T-helper 2 cell treated with Interferon-gamma antibody and Interleukin-4, amounts not matched to agents 100 ng/mL and 5 ng/mL, for 36 hours (primary cell): ENCODE data around the gene TARS2. TPM values are rescaled to one million over a fixed set of nuclear protein-coding genes. Genes with fewer than 3 reads are reported as not detected.

ENCODE experiments used
- intact Hi-C: fragments of 100-400 bp; cut with micrococcal nuclease; formaldehyde crosslinking; loops from one replicate; pipeline ENCODE4 v1.15.1; 2023
- total RNA-seq: library from RNA; stranded (reverse); gene quantifications from 2 replicates; pipeline ENCODE4 v1.2.3, GENCODE V29; 2022

TARS2 gene, protein sequence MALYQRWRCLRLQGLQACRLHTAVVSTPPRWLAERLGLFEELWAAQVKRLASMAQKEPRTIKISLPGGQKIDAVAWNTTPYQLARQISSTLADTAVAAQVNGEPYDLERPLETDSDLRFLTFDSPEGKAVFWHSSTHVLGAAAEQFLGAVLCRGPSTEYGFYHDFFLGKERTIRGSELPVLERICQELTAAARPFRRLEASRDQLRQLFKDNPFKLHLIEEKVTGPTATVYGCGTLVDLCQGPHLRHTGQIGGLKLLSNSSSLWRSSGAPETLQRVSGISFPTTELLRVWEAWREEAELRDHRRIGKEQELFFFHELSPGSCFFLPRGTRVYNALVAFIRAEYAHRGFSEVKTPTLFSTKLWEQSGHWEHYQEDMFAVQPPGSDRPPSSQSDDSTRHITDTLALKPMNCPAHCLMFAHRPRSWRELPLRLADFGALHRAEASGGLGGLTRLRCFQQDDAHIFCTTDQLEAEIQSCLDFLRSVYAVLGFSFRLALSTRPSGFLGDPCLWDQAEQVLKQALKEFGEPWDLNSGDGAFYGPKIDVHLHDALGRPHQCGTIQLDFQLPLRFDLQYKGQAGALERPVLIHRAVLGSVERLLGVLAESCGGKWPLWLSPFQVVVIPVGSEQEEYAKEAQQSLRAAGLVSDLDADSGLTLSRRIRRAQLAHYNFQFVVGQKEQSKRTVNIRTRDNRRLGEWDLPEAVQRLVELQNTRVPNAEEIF
- 38.7 and 40.2 TPM in 2 replicates for total RNA-seq

- intact Hi-C loops: loop anchor here (1.0 to 10.0 kb wide), 7 partner anchors 28 to 476 kb away; partner anchors contain the start of genes APH1A, ENSA, FALEC and OTUD7B
These were observed at the start of gene TARS2 for GRCh38 chr1:150486966-150487762. TARS2 (plus strand) TSS chr1:150487419; CDS start chr1:150487451, 32 bp downstream.

DNA sequence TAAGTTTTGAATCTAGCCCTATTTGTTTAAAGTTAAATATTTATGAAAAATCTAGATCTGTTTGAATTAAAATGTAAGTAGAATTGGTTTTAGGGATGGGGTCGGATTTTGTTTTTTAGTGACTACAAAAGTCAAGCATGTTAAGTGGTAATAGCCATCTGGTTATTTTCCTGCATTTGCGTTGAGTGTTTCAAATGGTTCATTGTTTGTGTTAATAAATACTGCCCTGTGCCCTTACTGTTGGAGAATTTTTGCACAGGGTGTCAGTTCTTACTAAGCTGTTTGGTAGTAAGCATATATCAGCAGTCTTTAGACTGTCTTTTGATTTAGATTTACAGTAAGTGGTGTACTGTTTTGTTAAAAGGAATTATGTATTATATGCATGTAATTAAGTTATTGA is 46.1 kb upstream of the TARS2 start:
- intact Hi-C loops: no loop called here

- intact Hi-C loops: no loop called here
These were observed 43.0 kb upstream of the TARS2 start for GRCh38 chr1:150444232-150444631.

DNA sequence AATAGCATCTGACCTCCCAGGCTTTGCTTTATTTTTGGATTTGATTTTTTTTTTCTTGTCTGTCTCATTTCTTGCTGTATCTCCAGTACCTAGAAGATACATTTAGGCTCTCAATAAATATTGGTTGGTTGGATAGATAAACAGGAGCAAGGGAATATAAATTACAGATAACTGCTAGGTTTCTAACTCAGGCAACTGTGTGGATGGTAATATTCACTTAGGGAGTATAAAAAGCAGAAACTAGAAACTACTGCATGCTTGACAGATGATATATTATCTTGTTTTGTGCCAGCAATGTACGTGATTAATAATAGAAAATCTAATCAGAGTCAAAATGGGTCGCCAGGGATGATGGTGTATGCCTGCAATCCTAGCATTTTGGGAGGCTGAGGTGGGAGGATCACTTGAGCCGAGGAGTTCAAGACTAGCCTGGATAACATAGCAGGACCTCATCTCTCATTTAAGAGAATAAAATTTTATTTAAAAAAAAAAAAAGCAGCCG is 31.0 kb upstream of the TARS2 start:
- intact Hi-C loops: no loop called here

- intact Hi-C loops: loop anchor here (1.0 to 5.0 kb wide), 2 partner anchors 51 to 68 kb away; partner anchors contain the start of gene FALEC
These were observed 22.8 kb upstream of the TARS2 start for GRCh38 chr1:150464422-150464826.

- intact Hi-C loops: no loop called here
These were observed 20.3 kb upstream of the TARS2 start for GRCh38 chr1:150466964-150467363.

- intact Hi-C loops: no loop called here
These were observed 17.9 kb upstream of the TARS2 start for GRCh38 chr1:150469291-150469690.

DNA sequence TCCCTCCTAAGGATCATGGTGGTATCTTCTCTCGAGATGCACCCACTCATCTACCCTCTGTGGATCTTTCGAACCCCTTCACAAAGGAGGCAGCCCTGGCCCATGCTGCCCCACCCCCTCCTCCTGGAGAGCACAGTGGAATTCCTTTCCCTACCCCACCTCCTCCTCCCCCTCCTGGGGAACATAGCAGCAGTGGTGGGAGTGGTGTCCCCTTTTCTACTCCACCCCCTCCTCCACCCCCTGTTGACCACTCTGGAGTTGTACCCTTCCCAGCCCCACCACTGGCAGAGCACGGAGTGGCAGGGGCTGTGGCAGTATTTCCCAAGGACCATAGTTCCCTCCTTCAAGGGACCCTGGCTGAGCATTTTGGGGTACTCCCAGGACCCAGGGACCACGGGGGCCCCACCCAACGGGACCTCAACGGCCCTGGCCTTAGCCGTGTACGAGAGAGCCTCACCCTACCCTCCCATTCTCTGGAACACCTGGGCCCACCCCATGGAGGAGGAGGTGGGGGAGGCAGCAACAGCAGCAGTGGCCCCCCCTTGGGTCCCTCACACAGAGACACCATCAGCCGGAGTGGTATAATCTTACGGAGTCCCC is 14.5 kb upstream of the TARS2 start:
- intact Hi-C loops: no loop called here

DNA sequence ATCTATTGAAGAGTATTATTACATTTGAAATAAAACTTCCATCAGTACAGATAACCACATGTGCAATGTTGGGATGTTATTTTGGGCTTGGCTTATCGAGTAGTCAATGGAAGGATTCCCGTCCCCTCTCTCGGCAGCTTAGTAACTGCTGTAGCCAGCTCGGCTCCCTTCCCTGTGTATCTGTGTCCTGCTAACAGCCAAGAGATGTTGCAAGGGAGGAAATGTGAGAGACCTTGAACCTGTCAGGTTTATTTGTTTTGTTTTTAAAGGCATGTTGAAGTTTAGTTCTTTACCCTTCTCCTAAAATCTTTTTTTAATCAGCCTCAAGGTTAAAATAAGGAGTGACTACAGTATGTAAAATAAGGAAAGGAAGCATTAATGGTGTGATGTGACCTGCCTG is 13.6 kb upstream of the TARS2 start:
- intact Hi-C loops: no loop called here

- intact Hi-C loops: no loop called here
These were observed 12.3 kb upstream of the TARS2 start for GRCh38 chr1:150474869-150475268.

DNA sequence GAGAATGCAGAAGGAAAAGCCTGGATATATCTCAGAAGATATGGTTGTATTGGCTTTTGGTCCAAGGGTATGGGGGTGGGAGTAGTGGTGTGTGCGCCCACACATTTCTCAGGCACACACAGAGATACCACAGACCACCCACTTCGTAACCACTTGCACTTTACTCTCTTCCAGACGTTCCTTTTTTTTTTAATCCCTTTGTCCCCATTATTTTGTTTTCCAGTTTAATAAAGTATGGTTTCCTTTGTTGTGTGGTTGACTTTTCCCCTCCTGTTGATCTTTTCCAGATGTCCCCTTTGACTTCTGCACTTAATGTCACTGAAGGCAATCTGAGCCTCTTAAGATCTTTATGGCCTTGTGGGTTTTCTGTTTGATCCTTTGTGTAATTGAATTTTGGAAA is 10.5 kb upstream of the TARS2 start:
- intact Hi-C loops: no loop called here

DNA sequence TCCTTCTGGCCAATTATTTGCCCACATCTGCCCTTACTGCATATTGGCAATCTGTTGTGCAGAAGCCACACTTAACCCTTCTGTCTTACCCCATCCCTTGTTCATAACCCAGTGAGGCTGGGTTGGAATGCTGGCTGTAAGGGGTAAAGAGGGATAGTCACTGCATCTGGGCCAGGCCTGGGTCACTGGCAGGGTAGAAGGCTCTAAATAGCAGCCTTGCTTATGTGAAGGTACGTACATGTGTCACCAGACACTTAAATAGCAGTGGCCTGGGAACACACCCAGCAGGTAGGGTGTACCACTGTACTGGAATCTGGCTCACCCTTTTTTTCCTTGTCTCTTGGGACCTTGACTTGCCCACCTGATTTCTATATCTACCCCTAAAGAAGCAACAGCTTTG is 9.9 kb upstream of the TARS2 start:
- intact Hi-C loops: no loop called here

GRCh38 chr1:150477733-150478132 is 9.5 kb upstream of the TARS2 start:
- intact Hi-C loops: no loop called here

DNA sequence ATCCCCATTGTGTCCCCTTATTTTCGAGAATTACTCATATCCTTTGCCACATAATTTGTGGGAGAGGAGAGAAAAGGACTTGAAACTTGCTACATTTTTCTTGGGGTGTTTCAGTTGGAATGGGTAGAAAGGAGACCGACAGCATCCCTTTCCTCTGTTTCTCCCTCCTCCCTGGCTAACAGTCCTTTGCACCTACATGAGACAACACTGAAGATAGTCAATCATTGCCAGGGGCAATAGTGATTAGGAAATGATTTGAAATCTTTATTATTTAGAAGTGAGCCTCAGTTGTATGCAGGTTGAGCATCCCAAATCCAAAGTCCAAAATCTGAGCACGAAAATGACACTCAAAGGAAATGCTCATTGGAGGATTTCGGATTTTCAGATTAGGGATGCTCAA is 7.8 kb upstream of the TARS2 start:
- intact Hi-C loops: no loop called here

GRCh38 chr1:150479927-150480352 is 7.3 kb upstream of the TARS2 start:
- intact Hi-C loops: loop anchor here (10.0 kb wide), 1 partner anchor 215 kb away; the partner anchor contains the start of gene APH1A

- intact Hi-C loops: loop anchor here (10.0 kb wide), 1 partner anchor 220 kb away; the partner anchor contains the start of gene APH1A
These were observed 2.8 kb upstream of the TARS2 start for GRCh38 chr1:150484431-150484830.

DNA sequence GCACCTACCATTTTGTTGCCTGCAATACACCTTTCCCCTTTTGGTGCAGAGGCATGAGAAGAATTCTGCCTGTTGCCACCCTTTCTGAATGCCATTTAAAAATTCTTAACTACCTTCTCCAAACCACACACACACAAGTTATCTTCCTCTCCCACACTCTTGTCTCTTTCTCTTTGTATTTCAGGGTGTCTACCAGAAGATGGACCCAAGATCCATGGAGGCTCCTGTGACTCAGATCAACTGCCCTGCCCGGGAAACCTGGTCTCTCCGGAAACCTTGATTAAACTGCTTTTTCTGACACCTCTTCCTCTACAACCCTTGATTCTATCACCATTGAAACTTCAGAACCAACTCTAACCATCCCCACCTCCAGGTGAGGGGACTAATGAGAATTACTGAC is 2.4 kb upstream of the TARS2 start:
- intact Hi-C loops: loop anchor here (10.0 kb wide), 1 partner anchor 220 kb away; the partner anchor contains the start of gene APH1A

DNA sequence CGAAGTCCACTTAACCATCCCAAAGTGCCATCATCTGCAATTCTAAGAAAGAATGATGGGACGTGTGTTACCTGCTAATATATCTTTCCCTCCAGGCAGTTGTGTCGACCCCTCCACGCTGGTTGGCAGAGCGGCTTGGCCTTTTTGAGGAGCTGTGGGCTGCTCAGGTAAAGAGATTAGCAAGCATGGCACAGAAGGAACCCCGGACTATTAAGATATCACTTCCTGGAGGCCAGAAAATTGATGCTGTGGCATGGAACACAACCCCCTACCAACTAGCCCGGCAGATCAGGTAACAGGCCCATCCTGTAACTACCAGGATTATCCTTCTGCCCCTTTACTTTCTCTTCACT is 520 bp downstream of the TARS2 start:
- intact Hi-C loops: loop anchor here (1.0 to 10.0 kb wide), 7 partner anchors 28 to 477 kb away; partner anchors contain the start of genes APH1A, ENSA, FALEC and OTUD7B

DNA sequence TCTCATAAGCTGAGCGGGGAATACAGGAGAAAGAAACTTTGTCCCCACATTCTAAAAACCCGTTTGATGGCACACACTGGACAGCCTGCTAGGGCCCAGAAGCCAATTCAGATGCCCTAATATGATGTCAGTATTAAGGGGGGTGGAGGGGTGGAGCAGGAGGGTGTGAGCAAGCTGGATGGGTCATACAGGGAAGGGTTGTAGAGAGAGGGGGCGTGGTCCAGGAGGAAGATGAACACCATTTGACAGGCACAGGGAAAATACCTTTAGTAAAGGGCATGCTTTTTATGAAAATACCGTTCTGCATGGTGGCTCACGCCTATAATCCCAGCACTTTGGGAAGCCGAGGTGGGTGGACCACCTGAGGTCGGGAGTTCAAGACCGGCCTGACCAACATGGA is 6.0 kb downstream of the TARS2 start:
- intact Hi-C loops: no loop called here

DNA sequence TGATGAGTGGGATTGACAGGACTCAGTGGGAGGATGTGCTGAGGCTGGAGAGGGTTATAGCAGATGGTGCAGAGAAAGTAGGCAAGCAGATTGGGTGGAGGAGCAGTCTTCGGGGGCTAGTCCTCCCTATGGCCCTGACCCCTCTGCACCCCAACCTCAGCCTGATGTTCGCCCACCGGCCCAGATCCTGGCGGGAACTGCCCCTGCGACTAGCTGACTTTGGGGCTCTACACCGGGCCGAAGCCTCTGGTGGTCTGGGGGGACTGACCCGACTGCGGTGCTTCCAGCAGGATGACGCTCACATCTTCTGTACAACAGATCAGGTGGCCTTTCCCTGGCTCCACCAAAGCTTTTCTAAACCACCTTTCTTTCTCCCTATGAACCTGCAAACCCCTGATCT is 11.1 kb downstream of the TARS2 start:
- intact Hi-C loops: no loop called here

GRCh38 chr1:150505431-150505830 is 18.2 kb downstream of the TARS2 start:
- intact Hi-C loops: no loop called here
